ENCODE results near the gene MTHFSD.
"Not testable (repeated sequence)": the region's sequence is repeated elsewhere in the genome, so short reads cannot be mapped to it uniquely, and the experiment has no call there.

The MTHFSD gene

GRCh38 chr16:86554917-86555703 lies at the start of gene MTHFSD:
MTHFSD (minus strand) TSS chr16:86555235; CDS start chr16:86555184, 51 bp downstream.
- peak; percentile 94 for DNase-seq

DNA sequence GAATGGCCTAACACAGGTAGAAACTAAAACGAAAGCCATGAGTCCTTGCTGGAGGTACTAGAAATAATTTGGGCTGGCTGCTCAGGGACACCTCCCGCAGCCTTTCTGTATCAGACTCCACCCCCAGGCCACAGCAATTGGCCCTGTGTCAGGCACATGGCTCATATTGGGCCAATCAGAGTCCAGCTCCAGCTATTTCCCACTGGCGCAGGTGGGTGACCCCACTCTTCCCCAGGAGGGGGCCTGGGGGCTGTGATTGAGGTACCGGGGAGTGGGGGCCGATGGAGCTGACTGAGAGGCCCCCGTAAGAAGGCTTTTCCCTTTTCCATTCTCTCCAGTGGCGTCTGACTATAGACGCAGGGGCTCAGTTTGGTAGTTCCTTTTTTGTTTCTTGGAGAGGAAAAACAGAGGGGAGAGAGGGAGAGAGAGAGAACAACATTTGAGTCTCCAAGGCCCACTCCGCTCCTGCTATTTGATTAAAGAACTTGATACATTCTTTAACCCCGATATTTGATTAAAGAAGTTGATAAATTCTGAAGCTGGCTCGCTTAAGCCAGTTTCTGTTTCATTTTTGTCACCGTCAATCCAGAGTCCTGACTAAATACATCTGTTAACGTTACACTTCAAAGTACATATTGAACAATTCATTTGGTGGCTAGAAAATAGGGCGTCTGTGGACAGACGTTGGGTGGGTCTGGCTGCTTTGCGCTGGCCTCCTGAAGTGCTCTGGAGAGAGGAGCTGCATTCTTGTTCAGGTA lies 49.6 kb upstream of the MTHFSD start:
- peak; percentile 22 to 30 for DNase-seq

DNA sequence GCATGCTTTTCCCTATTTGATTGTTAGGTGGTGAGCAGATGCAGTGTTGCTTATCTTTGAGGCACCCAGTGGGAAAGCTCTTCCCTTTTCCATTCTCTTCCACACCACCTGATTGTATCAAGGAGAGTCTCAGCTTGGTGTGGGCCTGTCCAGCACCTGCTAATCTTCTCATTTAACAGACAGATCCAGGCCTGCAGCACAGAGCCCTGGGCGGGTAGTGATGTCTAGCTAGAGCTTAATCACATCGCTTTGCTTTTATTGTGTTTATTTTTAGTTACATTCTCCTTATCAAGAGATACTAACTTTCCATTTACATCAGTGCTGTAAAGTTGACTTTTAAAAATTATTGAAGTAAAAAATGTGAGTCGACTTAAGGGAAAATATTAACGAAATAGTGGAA lies 47.5 kb upstream of the MTHFSD start:
- no peak for DNase-seq

DNA sequence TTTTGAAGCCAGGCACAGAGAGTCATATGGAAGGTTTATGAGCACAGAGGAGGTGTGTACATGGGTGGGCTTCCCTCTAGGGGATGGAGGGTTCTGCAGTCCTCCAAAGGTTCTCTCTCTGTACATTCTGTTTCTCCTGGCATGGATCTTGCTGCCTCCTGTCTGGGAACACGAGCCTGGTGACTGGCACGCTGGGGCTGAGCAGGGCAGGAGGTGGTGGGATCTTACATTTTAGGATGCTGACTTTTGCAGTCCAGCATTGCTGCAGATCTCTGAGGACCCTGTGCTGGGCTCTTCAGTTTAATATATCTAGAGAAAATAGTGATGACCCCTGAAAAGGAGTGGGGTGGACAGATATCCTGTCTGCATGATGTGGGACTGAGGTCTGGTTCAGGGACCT lies 46.3 kb upstream of the MTHFSD start:
- DNase-seq, result no peak

GRCh38 chr16:86598607-86599565 lies 43.9 kb upstream of the MTHFSD start:
- DNase-seq, result no peak

DNA sequence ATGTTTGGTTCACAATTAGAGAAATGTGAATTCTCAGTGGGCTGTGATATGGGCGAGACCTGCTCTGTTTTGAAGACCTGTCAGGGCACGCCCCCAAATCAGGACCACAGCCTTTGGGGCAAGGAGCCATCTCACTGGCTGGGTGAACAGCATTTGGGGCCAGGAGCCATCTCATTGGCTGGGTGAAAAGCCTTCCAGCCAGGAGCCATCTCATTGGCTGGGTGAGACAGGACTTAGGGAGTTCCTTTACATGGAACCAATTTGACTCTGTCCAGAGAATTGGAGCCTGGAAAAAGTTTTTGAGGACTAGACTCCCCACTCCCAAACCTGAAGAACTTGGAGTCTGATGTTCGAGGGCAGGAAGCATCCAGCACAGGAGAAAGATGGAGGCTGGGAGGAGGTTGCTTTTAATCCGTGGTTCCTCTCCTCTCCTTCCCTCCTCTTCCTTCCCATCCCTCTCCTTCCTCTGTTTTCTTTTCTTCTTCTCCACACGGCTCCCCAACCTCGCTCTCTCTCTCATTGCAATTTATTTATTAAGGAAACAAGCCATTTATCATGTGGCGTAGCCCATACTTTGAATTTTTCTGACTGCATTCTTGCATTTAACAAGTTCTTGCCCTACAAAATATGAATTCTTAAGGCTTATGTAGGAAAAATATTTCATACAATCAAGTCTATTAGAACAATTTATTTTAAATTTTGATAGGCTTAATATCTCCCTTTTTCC lies 43.0 kb upstream of the MTHFSD start:
- no peak for DNase-seq

- no peak for DNase-seq
Measured at GRCh38 chr16:86597126-86597879, 42.3 kb upstream of the MTHFSD start.

- DNase-seq, result no peak
Measured at GRCh38 chr16:86595983-86596605, 41.1 kb upstream of the MTHFSD start.

GRCh38 chr16:86594721-86595120 lies 39.7 kb upstream of the MTHFSD start:
- no peak for DNase-seq

GRCh38 chr16:86593913-86594620 lies 39.0 kb upstream of the MTHFSD start:
- DNase-seq, result no peak

DNA sequence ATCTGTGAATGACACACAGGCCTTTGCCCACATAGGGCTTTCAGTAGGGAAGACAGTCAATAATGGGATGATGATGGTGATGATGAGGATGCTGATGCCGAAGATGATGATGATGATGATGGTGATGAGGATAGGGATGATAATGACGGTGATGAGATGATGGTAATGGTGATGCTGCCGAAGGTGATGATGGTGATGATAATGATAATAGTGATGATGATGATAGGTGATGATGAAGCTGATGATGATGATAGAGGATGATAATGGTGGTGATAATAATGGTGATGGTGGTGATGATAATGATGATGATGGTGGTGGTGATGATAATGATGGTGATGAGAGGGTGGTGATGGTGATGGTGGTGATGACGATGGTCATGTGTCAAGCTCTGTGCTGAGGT lies 36.2 kb upstream of the MTHFSD start:
- DNase-seq, result no peak

- no peak for DNase-seq
Measured at GRCh38 chr16:86590501-86591144, 35.6 kb upstream of the MTHFSD start.

- not testable (repeated sequence) for DNase-seq
Measured at GRCh38 chr16:86587955-86588354, 32.9 kb upstream of the MTHFSD start.

DNA sequence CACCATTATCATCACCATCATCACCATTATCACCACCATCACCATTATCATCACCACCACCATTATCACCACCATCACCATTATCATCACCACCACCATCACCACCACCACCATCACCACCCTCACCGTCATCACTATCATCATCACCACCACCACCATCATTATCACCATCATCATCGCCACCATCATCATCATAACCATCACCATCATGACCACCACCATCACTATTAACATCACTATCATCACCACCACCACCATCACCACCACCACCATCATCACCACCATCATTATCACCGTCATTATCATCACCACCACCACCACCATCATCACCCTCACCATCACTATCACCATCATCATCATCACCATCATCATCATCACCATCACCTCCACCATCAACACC lies 32.5 kb upstream of the MTHFSD start:
- DNase-seq, result no peak

- DNase-seq, result no peak
Measured at GRCh38 chr16:86585821-86586611, 31.0 kb upstream of the MTHFSD start.

DNA sequence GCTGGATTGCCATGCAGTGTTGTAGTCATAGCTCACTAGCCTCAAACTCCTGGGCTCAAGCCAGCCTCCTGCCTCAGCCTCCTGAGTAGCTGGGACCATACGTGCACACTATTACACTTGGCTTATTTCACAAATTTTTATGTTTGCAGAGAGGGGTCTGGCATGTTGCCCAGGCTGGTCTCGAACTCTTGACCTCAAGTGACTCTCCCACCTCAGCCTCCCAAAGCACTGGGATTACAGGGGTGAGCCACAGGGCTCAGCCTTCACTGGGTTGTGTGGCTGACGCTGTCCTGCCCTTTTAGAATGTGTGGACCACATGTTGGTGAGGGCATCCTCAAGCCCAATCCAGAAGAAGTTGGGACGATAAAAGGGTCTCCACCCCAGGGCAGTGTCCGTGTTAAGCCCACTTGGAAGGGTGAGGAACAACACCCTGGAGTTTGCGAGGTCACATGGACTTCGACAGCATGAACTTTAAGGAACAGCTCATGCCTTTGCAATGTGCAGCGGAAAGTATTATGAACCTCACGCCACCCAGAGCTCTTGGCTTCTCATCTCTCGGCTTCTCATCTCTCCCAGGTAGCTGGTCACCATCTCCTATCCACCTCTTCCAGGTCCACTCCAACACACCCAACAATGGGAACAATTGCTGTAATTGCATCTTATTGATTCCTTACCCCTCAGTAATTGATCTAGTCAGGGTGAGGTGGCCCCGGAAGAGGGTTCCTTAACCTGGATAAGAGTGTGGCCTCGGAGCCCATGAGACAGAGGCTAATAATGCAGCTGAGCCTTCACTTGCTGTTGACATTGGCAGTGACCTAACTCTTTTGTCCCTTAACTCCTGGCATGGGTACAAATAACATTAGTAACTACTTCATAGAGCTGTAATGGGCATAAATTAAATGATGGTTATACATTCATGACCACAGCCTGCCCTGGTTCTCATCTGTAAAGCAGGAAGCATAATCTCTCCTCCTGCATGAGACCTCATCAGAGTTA lies 30.0 kb upstream of the MTHFSD start:
- no peak for DNase-seq

DNA sequence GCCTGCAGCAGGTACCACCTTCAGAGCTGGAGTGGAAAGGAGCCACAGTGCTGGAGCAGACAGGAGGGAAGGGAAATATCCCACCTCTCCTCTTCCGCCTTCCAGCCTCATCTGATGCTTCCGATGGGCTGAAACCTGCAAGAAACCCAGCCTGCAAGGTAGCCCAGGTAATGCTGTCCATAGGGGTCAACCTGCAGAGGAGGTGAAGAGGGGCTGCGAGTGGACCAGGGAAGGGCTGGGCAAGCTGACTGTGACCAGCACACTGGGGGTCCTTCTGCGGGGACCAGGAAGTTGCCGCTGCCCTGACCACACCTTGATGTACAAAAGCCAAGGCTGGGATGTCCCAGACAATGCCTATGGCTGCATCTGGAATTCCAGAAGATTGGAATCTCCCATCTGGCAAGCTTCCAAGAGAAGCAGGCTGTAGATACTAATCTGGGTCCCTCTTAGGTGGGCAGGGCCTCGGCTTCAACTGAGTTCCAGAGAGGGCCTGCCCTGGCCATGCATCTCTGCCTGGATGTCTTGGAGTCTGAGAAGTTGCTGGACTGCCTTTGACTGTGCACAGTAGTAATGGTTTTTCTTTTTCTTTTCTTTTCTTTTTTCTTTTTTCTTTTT lies 29.1 kb upstream of the MTHFSD start:
- no peak for DNase-seq

Measured in activated CD4-positive, alpha-beta T cell treated with anti-CD3 and anti-CD28 coated beads, Interleukin-2, amount 50 U/mL, for 48 hours (primary cell).